AG04450 (cell line): ENCODE data around the gene CCDC88C. TPM values are rescaled to one million over a fixed set of nuclear protein-coding genes. Genes with fewer than 3 reads are reported as not detected.

Experiments used
- CTCF ChIA-PET: fragments of 300-600, 350-600 bp; formaldehyde crosslinking; extraction: SDS; loops from one replicate; lab custom pipeline; 2022; ENCODE audit warnings: antibody characterized with exemption, inconsistent platforms; lab: Charles Lee
- POLR2A ChIA-PET: fragments of 350-600 bp; formaldehyde crosslinking; extraction: SDS; loops from one replicate; lab custom pipeline; 2021; ENCODE audit warnings: antibody characterized with exemption, inconsistent platforms; lab: Yijun Ruan, JAX
- DNase-seq: peaks from one replicate; pipeline ENCODE4 v3.0.0-alpha.2; 2011; ENCODE audit warnings: low read depth, low spot score
- H3K27ac ChIP-seq: one replicate; pipeline ENCODE4 v1.5.1; 2012; ENCODE audit warnings: low read depth, low read length, control low read depth
- H3K27me3 ChIP-seq: one replicate; pipeline ENCODE4 v1.6.0; 2012; ENCODE audit warnings: low read length; ENCODE audit not compliant: control insufficient read depth, insufficient read depth
- H3K4me3 ChIP-seq: 2 replicates; pipeline ENCODE4 v1.5.1; 2011; ENCODE audit warnings: mild to moderate bottlenecking, low read depth, low read length, control low read depth
- H3K9me3 ChIP-seq: 2 replicates; pipeline ENCODE4 v1.5.1; 2012; ENCODE audit warnings: low read length; ENCODE audit not compliant: control insufficient read depth, insufficient read depth
- polyA plus RNA-seq: library from polyadenylated mRNA; depleted of rRNA; stranded (reverse); fragments of >200 nt; gene quantifications from 2 replicates; pipeline ENCODE4 v1.2.3, GENCODE V29; 2011
- TF ChIP-seq, protein P1 (sequence below): IDR thresholded peaks from 2 replicates; pipeline ENCODE4 v1.5.1; 2011; ENCODE audit warnings: low read depth, low read length, control low read depth, inconsistent platforms

The CCDC88C gene
- polyA plus RNA-seq, 1 experiment: 0.01 TPM

DNA sequence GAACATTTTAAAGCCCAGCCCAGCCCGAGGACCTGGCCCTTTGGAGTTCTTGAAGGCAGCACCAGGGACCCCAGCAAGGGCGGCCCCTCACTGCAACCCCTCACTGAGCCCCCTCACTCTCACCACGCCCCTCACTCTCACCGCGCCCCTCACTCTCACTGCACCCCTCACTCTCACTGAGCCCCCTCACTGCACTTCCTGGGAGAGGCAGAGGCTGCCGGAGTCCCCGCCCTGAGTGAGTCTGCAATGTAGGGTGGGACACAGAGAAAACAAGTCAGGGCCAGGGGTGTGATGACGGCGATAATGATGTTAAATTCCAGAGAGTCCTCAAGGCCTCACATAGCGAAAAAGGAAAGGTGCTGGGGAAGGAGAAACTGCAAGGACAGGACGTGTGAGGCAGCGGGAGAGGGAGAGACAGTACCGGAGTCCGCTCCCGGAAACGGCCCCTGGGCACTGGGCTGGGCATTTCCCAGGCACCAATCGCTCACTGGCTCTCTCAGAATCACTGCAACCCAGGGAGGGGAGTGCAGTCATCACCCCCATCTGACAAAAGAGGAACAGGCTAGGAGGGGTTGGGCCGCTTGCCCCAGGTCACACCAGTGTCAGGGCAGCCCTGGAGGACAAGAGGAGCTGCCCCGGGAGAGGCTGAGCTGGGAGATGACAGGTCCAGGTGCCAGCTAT, 24.9 kb downstream of the CCDC88C start:
- Histone ChIP-seq H3K27me3 (peaks cover 24% of the 10 kb centered on the region), H3K9me3 (no peaks in the 10 kb centered on the region), H3K27ac (no peak overlapping the region), H3K4me3 (no peak overlapping the region)
- no peak for DNase-seq
- CTCF ChIA-PET: no interaction called here
- POLR2A ChIA-PET: no interaction called here
- TF ChIP-seq, protein P1, sequence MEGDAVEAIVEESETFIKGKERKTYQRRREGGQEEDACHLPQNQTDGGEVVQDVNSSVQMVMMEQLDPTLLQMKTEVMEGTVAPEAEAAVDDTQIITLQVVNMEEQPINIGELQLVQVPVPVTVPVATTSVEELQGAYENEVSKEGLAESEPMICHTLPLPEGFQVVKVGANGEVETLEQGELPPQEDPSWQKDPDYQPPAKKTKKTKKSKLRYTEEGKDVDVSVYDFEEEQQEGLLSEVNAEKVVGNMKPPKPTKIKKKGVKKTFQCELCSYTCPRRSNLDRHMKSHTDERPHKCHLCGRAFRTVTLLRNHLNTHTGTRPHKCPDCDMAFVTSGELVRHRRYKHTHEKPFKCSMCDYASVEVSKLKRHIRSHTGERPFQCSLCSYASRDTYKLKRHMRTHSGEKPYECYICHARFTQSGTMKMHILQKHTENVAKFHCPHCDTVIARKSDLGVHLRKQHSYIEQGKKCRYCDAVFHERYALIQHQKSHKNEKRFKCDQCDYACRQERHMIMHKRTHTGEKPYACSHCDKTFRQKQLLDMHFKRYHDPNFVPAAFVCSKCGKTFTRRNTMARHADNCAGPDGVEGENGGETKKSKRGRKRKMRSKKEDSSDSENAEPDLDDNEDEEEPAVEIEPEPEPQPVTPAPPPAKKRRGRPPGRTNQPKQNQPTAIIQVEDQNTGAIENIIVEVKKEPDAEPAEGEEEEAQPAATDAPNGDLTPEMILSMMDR: no peak

DNA sequence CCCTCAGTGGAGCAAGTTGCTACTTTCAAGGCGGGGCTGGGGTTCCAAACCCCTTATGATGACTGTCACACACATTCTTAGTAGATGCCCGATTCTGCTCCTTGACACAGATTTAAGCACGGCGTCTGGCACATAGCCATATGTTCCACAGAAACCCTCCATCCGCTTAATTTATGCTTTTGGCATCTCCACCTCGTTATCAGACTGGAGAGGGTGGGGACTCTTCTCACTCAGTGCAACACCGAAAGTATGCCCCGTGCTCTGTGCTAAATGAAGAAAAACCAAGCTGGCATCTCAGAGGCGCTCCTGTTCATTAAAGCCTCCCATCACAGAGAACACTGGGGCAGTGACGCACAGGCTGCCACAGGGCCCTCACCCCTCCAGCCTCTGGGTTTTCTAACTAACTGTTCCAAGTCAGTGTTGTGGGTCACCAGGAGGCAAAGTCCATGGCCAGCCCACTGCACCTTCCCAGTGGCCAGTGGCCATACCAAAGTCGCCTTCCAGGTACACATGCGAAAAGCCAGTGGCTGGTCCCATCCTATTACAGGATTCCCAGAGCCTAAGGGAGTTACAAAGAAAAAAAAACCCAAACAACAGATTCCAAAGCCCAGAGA, 27.3 kb downstream of the CCDC88C start:
- no peak overlapping the region for H3K27ac ChIP-seq
- CTCF ChIA-PET: no interaction called here
- POLR2A ChIA-PET: interaction anchor here (0.7 kb wide), 1 partner anchor 30 kb away, joined by 11 read pairs; no protein-coding TSS in a partner anchor
- DNase-seq: no peak
- H3K9me3 ChIP-seq: no peaks in the 10 kb centered on the region
- H3K4me3 ChIP-seq: no peak overlapping the region
- peaks cover 7% of the 10 kb centered on the region for H3K27me3 ChIP-seq
- TF ChIP-seq, protein P1: no peak

DNA sequence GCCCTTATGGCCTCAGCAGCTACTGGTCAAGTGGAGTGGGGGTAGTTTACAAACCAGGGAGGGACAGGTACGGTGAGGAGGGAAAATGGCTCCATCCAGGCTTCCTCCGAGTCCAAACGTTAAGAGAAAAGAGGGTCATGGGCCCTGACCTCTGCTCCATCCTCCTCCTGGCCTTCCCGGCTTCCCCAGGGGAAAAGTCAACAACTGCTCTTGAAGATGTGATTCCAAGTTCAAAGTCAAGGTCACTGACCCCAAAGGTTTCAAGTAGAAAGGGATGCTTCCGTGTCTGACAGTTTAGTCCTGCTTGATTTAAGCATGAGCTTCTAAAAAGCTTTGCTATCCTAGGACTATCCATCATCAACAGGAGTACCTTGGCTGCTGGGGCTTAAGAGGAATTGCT, 28.5 kb downstream of the CCDC88C start:
- H3K27me3 ChIP-seq: peaks cover 3% of the 10 kb centered on the region
- DNase-seq: no peak
- CTCF ChIA-PET: no interaction called here
- no peak overlapping the region for H3K27ac ChIP-seq
- TF ChIP-seq, protein P1: no peak
- H3K4me3 ChIP-seq: no peak overlapping the region
- no peaks in the 10 kb centered on the region for H3K9me3 ChIP-seq
- POLR2A ChIA-PET: no interaction called here

DNA sequence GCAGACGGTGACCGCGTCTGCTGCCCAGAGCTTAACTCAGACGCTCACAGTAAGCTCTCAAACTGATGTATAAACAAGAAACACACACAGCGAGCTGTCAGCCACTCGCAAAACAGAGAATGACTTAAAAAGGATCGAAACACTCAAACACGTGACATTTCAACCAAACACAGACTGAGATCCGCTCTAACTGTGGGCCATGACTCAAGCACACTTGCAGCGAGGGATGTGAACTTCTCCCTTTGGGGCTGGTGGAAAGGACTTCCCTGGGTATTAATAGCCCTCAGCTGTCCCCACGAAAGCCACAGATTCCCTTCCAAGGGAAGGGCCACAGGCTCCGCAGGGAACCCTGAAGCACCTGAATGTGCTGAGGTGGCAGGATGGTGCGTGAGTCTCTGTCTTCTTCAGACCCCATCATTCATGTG, 29.1 kb downstream of the CCDC88C start:
- H3K4me3 ChIP-seq: no peak overlapping the region
- TF ChIP-seq, protein P1: no peak
- no peak for DNase-seq
- peaks cover 3% of the 10 kb centered on the region for H3K27me3 ChIP-seq
- no peak overlapping the region for H3K27ac ChIP-seq
- POLR2A ChIA-PET: no interaction called here
- CTCF ChIA-PET: interaction anchor here (1.0 kb wide), 1 partner anchor 32 kb away, joined by 3 read pairs; no protein-coding TSS in a partner anchor
- no peaks in the 10 kb centered on the region for H3K9me3 ChIP-seq

DNA sequence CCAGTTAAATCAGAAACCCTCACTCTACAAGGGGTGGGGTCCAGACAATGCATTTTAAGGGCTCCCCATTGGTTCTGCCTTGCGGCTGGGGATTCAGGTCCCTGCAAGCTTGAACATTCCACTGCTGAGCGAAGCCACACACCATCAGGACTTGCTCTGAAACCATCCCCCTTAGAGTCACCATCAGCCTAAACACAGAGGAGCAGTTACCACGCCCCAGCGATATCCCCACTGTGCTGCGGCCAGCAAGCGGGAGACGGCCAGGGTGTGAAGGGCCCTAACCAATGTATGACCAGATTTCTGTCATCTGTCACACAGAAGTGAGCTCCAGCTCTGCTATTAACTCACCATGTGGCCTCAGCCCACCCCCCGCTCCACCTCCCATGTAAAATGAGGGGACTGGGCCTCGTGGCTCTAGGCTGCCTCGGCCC, 29.7 kb downstream of the CCDC88C start:
- Histone ChIP-seq H3K27ac (no peak overlapping the region), H3K4me3 (no peak overlapping the region), H3K9me3 (no peaks in the 10 kb centered on the region), H3K27me3 (peaks cover 3% of the 10 kb centered on the region)
- ChIA-PET CTCF (interaction anchor here (0.5 to 1.0 kb wide), 2 partner anchors 33 to 100 kb away, joined by 3 to 10 read pairs; no protein-coding TSS in a partner anchor), POLR2A (no interaction called here)
- DNase-seq: no peak
- TF ChIP-seq, protein P1: no peak
